HEK293 (cell line): ENCODE results near the gene MEOX1.
A peak's percentile ranks its signal among the peaks of the same experiment; 100 is the strongest.

Source experiments
- BCL11B ChIP-seq: fragments of 450-650 bp; formaldehyde crosslinking; IDR thresholded peaks from 2 replicates; pipeline ENCODE4 v1.5.1; 2016; ENCODE audit warnings: low read depth, missing biosample characterization, missing genetic modification characterization
- CTCF ChIP-seq: fragments of 450-650 bp; formaldehyde crosslinking; IDR thresholded peaks from 2 replicates; pipeline ENCODE4 v1.5.1; 2016; ENCODE audit warnings: missing biosample characterization, missing genetic modification characterization
- GLIS1 ChIP-seq: fragments of 450-650 bp; formaldehyde crosslinking; IDR thresholded peaks from 2 replicates; pipeline ENCODE4 v1.5.1; 2016; ENCODE audit warnings: missing biosample characterization, missing genetic modification characterization
- RBAK ChIP-seq: fragments of 450-650 bp; formaldehyde crosslinking; IDR thresholded peaks from 2 replicates; pipeline ENCODE4 v1.5.1; 2016; ENCODE audit warnings: missing biosample characterization, missing genetic modification characterization
- ZNF169 ChIP-seq: fragments of 450-650 bp; formaldehyde crosslinking; IDR thresholded peaks from 2 replicates; pipeline ENCODE4 v1.5.1; 2016; ENCODE audit warnings: missing biosample characterization, missing genetic modification characterization
- ZNF23 ChIP-seq: fragments of 450-650 bp; formaldehyde crosslinking; IDR thresholded peaks from 2 replicates; pipeline ENCODE4 v1.5.1; 2016; ENCODE audit warnings: missing biosample characterization, missing genetic modification characterization, borderline replicate concordance
- ZNF335 ChIP-seq: fragments of 450-650 bp; formaldehyde crosslinking; conservative IDR thresholded peaks from 2 replicates; pipeline ENCODE4 v1.5.1; 2016; ENCODE audit warnings: missing biosample characterization, missing genetic modification characterization
- ZNF341 ChIP-seq: fragments of 450-650 bp; formaldehyde crosslinking; IDR thresholded peaks from 2 replicates; pipeline ENCODE4; 2016; ENCODE audit warnings: low read depth, missing biosample characterization, missing genetic modification characterization
- ZNF362 ChIP-seq: fragments of 450-650 bp; formaldehyde crosslinking; IDR thresholded peaks from 2 replicates; pipeline ENCODE4 v1.5.1; 2016; ENCODE audit warnings: missing biosample characterization, missing genetic modification characterization
- ZNF560 ChIP-seq: fragments of 450-650 bp; formaldehyde crosslinking; IDR thresholded peaks from 2 replicates; pipeline ENCODE4 v1.5.1; 2017; ENCODE audit warnings: missing biosample characterization, missing genetic modification characterization, borderline replicate concordance
- ZNF792 ChIP-seq: fragments of 450-650 bp; formaldehyde crosslinking; IDR thresholded peaks from 2 replicates; pipeline ENCODE4 v1.5.1; 2016; ENCODE audit warnings: missing biosample characterization, missing genetic modification characterization
- TF ChIP-seq, protein P1 (sequence below): fragments of 450-650 bp; formaldehyde crosslinking; IDR thresholded peaks from 2 replicates; pipeline ENCODE4 v1.5.1; 2017; ENCODE audit warnings: missing biosample characterization, missing genetic modification characterization
- TF ChIP-seq, protein P2 (sequence below): IDR thresholded peaks from 2 replicates; pipeline ENCODE4 v1.6.1; 2011; ENCODE audit warnings: mild to moderate bottlenecking, low read depth, low read length, borderline replicate concordance

GRCh38 chr17:43659823-43660617, 1.7 kb downstream of the MEOX1 start:
- no peak for TF ChIP-seq RBAK (tag by site-specific recombination)
- no peak for TF ChIP-seq ZNF23 (tag by site-specific recombination)
- TF ChIP-seq, protein P1, sequence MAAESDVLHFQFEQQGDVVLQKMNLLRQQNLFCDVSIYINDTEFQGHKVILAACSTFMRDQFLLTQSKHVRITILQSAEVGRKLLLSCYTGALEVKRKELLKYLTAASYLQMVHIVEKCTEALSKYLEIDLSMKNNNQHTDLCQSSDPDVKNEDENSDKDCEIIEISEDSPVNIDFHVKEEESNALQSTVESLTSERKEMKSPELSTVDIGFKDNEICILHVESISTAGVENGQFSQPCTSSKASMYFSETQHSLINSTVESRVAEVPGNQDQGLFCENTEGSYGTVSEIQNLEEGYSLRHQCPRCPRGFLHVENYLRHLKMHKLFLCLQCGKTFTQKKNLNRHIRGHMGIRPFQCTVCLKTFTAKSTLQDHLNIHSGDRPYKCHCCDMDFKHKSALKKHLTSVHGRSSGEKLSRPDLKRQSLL (tag by site-specific recombination), result no peak
- TF ChIP-seq ZNF560 (tag by site-specific recombination), result no peak
- TF ChIP-seq BCL11B (tag by site-specific recombination), result no peak
- no peak for TF ChIP-seq CTCF (tag by site-specific recombination)
- TF ChIP-seq ZNF335 (tag by site-specific recombination), result no peak
- TF ChIP-seq ZNF362 (tag by site-specific recombination), result no peak
- TF ChIP-seq, protein P2, sequence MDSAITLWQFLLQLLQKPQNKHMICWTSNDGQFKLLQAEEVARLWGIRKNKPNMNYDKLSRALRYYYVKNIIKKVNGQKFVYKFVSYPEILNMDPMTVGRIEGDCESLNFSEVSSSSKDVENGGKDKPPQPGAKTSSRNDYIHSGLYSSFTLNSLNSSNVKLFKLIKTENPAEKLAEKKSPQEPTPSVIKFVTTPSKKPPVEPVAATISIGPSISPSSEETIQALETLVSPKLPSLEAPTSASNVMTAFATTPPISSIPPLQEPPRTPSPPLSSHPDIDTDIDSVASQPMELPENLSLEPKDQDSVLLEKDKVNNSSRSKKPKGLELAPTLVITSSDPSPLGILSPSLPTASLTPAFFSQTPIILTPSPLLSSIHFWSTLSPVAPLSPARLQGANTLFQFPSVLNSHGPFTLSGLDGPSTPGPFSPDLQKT, result no peak
- TF ChIP-seq ZNF792 (tag by site-specific recombination), result no peak
- peak; percentile 89 for TF ChIP-seq GLIS1 (tag by site-specific recombination)
- no peak for TF ChIP-seq ZNF169
- TF ChIP-seq ZNF341 (tag by site-specific recombination), result no peak
